NT2/D1 (cell line): ENCODE measurements around the gene TTC4.

Experiments used
- SUZ12 ChIP-seq: IDR thresholded peaks from 2 replicates; pipeline ENCODE4 v1.6.1; 2011; ENCODE audit not compliant: insufficient read length, insufficient read depth; ENCODE audit errors: extremely low read depth
- YY1 ChIP-seq: IDR thresholded peaks from 2 replicates; pipeline ENCODE4 v1.6.1; 2011; ENCODE audit not compliant: insufficient read length, insufficient read depth
- ZNF274 ChIP-seq: IDR thresholded peaks from 2 replicates; pipeline ENCODE4 v1.6.1; 2011; ENCODE audit warnings: mild to moderate bottlenecking, low read depth, low read length

DNA sequence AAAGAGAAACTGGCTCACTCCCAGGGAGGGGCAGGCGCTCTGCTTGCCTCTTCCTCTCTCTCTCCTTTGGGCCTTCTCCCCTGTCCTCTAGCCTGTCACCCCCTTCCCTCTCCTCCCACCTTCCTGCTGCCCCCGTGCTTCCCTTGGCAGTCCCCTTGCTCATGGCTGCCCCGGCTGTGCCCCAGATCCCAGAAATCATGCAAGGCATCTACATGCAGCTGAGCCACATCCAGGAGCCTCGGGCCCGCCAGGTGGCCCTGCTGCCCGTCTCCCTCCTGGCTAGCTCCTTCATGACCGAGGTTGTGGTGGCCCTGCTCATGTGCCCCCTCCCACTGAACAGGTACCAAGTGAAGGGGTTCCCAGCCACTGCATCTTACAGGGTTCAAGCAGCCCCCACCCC is 36.0 kb upstream of the TTC4 start:
- TF ChIP-seq YY1: no peak
- no peak for TF ChIP-seq SUZ12
- no peak for TF ChIP-seq ZNF274
